GM21528 (cell line): Measurements from ENCODE around the gene TNK1.
"Not testable (repeated sequence)": the region's sequence is repeated elsewhere in the genome, so short reads cannot be mapped to it uniquely, and the experiment has no call there.

Experiments used
- ATAC-seq: cut with Tn5 transposase; IDR thresholded peaks from one replicate; pipeline ENCODE4 v1.9.1; 2021; ENCODE audit warnings: mild to moderate bottlenecking, moderate library complexity; ENCODE audit not compliant: unreplicated experiment, low FRiP score

TNK1 gene

DNA sequence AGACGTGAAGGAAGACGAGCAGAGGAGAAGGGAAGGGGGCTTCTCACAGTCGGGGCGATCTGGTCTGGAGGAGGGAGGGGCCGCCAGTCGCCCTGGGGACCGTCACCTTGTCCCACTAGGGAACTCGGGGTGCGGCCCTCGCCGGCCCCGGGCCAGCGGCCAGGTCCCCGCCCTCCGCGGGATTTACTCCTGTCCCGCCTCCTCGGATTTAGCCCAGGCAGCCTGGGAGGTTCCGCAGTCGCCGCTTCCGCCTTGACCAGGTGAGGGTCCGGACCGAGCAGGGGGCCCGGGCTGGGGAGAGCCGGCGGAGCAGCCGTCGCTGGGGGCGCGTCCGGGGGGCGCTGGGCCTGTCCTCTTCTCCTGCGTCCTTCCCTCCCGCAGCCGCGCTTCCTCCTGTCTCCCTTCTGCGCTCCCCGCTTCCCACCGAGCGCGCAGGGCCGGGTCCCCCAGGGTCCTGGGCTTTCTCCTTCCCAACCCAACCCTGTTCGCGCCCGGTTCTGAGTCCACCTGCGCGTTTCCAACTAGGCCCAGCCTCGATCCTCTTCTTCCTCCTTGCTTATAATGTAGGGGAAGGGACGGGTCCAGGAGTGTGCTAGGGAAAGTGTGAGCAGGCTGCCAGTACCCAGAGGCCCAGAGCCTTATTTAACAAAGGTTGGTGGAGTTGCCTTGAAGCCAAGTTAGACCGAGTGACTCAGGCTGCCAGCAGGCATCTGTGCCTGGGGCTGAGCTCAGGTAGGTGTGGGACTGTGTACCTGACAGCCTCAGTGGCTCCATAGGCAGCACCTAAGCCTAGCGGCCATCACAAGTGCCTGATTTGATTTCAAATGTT, at the start of gene TNK1:
TSS of gene TNK1 (plus strand) at position 235 of the 829 bp plus-strand sequence. CDS start 1,838 bp downstream, outside the sequence.
- no peak for ATAC-seq

DNA sequence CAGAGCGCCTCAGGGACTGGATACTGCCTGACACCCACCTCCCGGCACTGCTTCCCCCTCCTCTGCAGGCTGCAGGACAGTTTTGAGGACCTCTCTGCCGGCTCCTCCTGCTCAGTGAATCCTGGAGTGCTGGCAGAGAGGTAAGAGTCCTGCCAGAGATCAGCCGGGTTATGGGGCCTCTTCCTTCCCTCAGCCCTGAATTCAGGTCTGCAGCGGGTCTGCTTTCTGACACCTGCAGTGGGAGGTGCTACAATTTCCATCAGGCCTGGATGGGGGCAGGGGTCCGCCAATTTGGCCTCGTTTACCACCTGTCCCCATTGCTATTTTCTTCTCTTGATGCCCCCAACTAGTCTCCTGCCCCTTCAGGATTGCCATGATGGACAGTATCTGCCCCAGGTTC, 48.8 kb upstream of the TNK1 start:
- ATAC-seq, result no peak

DNA sequence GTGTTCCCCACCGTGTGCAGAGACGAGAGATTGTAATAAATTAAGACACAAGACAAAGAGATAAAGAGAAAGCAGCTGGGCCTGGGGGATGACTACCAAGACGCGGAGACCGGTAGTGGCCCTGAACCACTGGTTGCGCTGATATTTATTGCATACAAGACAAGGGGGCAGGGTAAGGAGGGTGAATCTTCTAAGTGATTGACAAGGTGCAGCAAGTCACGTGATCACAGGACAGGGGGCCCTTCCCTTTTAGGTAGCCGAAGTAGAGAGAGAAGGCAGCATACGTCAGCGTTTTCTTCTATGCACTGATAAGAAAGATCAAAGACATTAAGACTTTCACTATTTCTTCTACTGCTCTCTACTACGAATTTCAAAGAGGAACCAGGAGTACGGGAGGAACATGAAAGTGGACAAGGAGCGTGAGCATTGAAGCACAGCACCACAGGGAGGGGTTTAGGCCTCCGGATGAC, 48.3 kb upstream of the TNK1 start:
- ATAC-seq, result not testable (repeated sequence)

- ATAC-seq, result no peak
Observed at GRCh38 chr17:7334938-7335538, 45.9 kb upstream of the TNK1 start.

- not testable (repeated sequence) for ATAC-seq
Observed at GRCh38 chr17:7335765-7336164, 45.1 kb upstream of the TNK1 start.

DNA sequence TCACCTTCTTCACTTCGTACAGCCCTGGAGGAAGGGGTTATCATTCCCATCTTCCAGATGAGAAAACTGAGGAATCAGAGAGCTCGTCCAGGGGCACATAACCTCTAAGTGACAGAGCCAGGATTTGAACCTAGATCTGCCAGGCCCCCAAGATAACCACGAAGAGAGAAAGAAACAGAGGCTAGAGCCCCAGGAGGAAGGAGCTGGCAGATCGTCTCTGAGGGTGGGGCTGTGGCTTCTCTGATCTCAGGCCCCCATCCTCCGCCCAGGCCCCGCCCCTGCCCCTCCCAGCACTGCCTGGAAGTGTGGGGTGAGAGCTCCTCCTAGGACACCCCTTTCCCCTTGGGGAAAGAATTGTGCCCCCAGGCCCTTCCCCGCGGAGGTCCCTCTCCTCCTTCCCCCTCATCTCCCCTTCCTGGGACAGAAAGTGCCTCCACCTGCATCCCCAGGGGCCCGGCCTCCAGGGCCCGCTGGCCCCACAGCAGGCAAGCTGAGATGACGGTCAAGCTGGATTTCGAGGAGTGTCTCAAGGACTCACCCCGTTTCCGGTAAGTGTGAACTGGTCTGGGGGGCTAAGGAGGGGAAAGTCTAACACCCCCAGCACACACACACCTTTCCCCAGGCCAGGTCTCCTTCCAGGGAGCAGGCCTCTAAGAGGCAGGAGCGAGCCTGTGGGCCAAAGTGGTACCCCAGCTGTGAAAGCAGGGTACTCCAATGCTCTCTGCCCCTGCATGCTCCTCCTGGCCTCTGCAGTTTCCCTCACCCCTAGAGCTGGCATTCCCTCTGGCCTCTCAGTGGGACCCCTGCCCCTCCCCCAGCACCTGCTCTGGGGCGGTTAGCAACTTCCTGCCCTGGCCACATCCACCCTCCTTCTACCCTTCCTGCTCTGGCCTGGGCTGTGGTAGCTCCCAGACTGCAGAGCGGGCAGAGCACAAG, 44.4 kb upstream of the TNK1 start, which contains the start of gene ACAP1:
TSS of gene ACAP1 (plus strand) at position 290 of the 936 bp plus-strand sequence. CDS start at position 496, 206 bp downstream.
- ATAC-seq, result no peak

- not testable (repeated sequence) for ATAC-seq
Observed at GRCh38 chr17:7337600-7337999, 43.3 kb upstream of the TNK1 start.

- no peak for ATAC-seq
Observed at GRCh38 chr17:7340179-7340578, 40.7 kb upstream of the TNK1 start.

DNA sequence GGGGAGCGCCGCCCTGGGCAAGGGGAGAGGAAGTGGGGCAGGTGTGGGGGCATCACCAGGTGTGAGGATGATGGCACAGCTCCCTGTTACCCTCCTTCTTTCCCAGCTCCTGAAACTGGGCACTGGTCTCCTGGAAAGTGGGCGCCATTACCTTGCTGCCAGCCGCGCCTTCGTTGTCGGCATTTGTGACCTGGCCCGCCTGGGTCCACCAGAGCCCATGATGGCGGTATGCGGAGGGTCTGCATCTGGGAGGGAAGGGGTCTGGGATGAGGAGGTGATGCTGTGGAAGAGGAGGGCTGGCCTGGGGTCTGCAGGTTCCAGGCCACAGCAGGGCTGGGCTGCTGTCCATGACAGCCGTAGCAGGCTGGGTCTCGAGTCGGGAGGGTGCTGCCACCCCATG, 39.0 kb upstream of the TNK1 start:
- ATAC-seq, result no peak

DNA sequence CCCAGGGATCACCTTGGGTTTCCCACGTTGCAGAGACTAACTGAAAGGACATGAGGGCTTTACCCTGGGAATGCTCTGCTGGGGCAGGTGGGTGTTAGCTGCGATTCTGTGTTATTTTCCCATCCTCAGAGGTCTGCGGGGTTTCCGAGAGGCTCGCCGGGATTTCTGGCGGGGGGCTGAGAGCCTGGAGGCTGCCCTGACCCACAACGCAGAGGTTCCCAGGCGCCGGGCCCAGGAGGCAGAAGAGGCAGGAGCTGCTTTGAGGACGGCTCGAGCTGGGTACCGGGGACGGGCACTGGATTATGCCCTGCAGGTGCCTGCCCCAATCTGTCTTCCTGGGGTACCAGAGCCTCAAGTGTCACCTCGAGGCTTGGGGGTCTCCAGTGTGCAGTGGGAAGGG, 37.6 kb upstream of the TNK1 start:
- no peak for ATAC-seq

DNA sequence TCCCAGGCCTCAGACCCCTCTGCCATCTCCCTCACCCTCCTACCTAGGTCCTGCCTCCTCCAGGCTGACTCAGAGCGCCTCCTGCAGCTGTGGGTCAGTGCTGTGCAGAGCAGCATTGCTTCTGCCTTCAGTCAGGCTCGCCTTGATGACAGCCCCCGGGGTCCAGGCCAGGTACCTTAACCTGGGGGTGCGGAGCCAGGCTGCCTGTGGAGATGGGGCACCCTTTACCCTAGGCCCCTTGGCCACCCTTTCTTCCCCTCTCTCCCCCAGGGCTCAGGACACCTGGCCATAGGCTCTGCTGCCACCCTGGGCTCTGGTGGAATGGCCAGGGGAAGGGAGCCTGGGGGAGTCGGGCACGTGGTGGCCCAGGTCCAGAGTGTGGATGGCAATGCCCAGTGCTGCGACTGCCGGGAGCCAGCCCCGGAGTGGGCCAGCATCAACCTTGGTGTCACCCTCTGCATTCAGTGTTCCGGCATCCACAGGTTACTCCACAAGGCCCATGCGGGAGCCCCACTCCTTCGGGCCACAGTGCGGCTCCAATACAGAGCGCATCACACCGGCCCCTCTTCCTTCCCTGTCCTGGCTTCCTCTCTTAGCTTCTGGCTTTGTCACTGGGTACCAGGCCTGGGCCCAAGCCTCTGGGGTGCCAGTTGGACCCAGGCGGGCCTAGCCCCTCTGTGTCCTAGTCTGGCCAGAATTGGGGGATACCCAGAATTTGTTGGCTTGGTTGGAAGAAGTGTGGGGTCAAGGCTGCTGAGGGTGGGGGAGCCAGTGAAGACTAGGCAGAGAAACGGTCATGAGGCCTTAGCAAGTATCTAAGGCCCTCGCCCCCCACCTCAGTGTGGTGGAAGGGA, 33.9 kb upstream of the TNK1 start:
- ATAC-seq, result no peak

DNA sequence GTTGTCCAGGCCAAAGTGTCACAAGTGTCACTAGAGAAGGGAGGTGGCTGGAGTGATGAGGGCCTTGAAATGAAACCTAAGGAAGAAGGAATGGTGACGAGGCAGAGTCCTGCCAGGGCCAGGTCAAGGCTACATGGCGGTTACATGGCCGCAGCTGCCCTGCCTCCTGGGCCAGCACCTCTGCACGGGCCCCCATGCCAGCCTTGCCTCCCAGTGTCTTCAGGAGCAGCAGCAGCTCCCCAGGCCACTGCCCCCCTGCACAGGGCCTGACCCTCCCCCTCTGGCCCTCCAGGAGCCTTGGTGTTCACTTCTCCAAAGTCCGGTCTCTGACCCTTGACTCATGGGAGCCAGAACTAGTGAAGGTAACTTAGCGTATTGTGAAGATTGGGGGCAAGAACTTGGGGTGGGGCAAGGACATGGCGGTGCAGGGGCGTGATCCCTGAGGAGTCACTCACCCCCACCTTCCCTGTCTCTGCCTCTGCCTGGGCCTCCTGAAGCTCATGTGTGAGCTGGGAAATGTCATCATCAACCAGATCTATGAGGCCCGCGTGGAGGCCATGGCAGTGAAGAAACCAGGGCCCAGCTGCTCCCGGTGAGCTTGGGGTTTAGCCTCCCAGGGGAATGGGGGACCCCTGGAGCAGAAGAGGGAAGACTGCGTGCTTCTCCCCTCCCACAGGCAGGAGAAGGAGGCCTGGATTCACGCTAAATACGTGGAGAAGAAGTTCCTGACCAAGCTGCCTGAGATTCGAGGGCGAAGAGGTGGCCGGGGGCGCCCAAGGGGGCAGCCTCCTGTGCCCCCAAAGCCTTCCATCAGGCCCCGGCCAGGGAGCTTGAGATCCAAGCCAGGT, 33.0 kb upstream of the TNK1 start:
- ATAC-seq, result no peak

DNA sequence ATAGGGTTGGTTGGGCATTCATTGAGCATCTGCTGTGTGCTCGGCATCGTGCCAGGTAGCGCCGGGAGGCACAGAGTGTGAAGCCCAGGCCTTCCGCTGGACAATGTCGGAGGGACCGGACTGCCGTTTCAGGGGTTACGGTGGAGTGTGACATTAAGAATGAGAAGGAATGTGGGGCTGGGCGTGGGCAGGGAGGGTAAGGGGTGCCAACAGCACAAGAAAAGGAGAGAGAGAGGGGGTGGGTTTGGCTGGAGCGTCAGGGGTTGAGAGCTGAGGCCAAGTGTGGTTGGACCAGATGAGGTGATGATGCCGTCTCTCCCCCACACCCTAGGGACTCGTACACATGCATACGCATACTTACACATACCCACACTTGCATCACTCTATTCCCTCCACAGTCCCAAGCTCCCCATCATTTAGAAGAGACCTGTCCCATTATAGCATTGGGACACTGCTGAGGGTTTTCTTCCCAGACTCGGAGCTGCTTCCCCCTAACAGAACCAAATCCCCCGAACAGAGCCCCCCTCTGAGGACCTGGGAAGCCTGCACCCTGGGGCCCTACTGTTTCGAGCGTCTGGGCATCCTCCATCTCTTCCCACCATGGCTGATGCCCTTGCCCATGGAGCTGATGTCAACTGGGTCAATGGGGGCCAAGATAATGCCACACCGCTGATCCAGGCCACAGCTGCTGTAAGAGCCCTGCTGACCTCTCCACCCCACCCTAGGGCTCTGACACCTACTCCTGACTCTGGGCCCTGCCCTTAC, 32.2 kb upstream of the TNK1 start:
- no peak for ATAC-seq

- ATAC-seq, result peak; percentile 58
Observed at GRCh38 chr17:7351665-7352502, 29.0 kb upstream of the TNK1 start, which contains the start of gene KCTD11. Gene KCTD11, plus strand, starts transcription at chr17:7352162.

GRCh38 chr17:7352503-7352889, 28.4 kb upstream of the TNK1 start:
- ATAC-seq, result no peak

- no peak for ATAC-seq
Observed at GRCh38 chr17:7352910-7353635, 27.8 kb upstream of the TNK1 start.
